ENCODE results near the gene STRA8. TPM values are rescaled to one million over a fixed set of nuclear protein-coding genes. Genes with fewer than 3 reads are reported as not detected.

Gene STRA8
- total and polyA plus RNA-seq, 2 of the 13 experiments (the other 11 are each of a cell fraction or from before 2014, with no cell fraction given), result not detected

DNA sequence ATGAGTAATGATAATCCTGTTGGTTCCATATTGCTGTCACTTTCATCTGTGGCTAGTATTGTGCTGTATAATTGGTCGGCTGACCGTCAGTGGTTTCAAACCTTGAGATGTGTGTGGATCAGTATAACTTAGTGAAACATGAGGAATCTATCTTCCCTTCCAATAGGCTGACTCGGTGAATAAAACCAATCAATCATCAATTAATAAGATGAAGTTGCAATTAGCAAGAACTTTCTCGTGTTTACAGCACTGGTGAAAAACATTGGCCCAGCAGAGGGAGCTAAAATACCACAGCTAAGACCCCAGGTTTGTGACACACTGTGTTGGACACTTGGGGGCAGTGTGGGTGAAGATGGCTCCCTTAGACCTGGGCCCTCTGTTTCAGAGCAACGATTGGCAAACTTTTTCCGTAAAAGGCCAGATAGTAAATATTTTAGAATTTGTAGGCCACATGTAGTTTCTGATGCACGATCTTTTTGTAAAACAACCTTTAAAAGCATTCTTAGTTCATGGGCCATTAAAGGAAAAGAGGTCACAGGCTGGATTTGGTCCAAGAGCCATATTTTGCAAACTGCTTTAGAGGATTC, 47.8 kb downstream of the STRA8 start (continued):
- TF ChIP-seq ZSCAN12 (CRISPR knock-in tag; IDR thresholded peaks at IDR 0.05) (no peak), SMARCC2 (IDR thresholded peaks at IDR 0.05) (no peak), HCFC1 (IDR thresholded peaks at IDR 0.05; ENCODE audit: low read depth, low read length) (no peak), XRCC5 (optimal IDR thresholded peaks at IDR 0.05; ENCODE audit: low read length) (peak; percentile 72), IRX3 (CRISPR knock-in tag; IDR thresholded peaks at IDR 0.05; ENCODE audit: borderline replicate concordance, low read depth) (no peak), ZNF792 (CRISPR knock-in tag; IDR thresholded peaks at IDR 0.05) (no peak), JUND (CRISPR knock-in tag; IDR thresholded peaks at IDR 0.05) (no peak), U2AF1 (optimal IDR thresholded peaks at IDR 0.05; ENCODE audit: low read depth, low read length) (no peak), HNRNPUL1 (IDR thresholded peaks at IDR 0.05; ENCODE audit: low read depth, low read length) (no peak), ZNF12 (CRISPR knock-in tag; IDR thresholded peaks at IDR 0.05) (no peak), RBFOX2 (IDR thresholded peaks at IDR 0.05; ENCODE audit: low read depth, low read length) (no peak), SAP130 (CRISPR knock-in tag; IDR thresholded peaks at IDR 0.05; ENCODE audit: low read depth) (0 out of 2 replicates have a peak, but pooled peaks have one; percentile 40), MTF2 (CRISPR knock-in tag; IDR thresholded peaks at IDR 0.05; ENCODE audit: borderline replicate concordance) (no peak), ZNF292 (CRISPR knock-in tag; IDR thresholded peaks at IDR 0.05; ENCODE audit: borderline replicate concordance, low read depth) (no peak), NBN (conservative IDR thresholded peaks at IDR 0.05) (no peak), ZBTB7B (CRISPR knock-in tag; IDR thresholded peaks at IDR 0.05) (no peak), MEIS2 (CRISPR knock-in tag; IDR thresholded peaks at IDR 0.05) (no peak), DNMT1 (CRISPR knock-in tag; IDR thresholded peaks at IDR 0.05) (no peak), CCDC6 (CRISPR knock-in tag; IDR thresholded peaks at IDR 0.05) (no peak), ZMYM2 (CRISPR knock-in tag; IDR thresholded peaks at IDR 0.05) (no peak), NR2F2 (IDR thresholded peaks at IDR 0.05; ENCODE audit: borderline replicate concordance, low read depth) (no peak)
- TF ChIP-seq, protein P1, sequence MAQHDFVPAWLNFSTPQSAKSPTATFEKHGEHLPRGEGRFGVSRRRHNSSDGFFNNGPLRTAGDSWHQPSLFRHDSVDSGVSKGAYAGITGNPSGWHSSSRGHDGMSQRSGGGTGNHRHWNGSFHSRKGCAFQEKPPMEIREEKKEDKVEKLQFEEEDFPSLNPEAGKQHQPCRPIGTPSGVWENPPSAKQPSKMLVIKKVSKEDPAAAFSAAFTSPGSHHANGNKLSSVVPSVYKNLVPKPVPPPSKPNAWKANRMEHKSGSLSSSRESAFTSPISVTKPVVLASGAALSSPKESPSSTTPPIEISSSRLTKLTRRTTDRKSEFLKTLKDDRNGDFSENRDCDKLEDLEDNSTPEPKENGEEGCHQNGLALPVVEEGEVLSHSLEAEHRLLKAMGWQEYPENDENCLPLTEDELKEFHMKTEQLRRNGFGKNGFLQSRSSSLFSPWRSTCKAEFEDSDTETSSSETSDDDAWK (CRISPR knock-in tag; IDR thresholded peaks at IDR 0.05), result no peak
- TF ChIP-seq, protein P2, sequence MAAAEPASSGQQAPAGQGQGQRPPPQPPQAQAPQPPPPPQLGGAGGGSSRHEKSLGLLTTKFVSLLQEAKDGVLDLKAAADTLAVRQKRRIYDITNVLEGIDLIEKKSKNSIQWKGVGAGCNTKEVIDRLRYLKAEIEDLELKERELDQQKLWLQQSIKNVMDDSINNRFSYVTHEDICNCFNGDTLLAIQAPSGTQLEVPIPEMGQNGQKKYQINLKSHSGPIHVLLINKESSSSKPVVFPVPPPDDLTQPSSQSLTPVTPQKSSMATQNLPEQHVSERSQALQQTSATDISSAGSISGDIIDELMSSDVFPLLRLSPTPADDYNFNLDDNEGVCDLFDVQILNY (CRISPR knock-in tag; conservative IDR thresholded peaks at IDR 0.05), result no peak
- TF ChIP-seq, protein P3, sequence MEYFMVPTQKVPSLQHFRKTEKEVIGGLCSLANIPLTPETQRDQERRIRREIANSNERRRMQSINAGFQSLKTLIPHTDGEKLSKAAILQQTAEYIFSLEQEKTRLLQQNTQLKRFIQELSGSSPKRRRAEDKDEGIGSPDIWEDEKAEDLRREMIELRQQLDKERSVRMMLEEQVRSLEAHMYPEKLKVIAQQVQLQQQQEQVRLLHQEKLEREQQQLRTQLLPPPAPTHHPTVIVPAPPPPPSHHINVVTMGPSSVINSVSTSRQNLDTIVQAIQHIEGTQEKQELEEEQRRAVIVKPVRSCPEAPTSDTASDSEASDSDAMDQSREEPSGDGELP (IDR thresholded peaks at IDR 0.05; ENCODE audit: borderline replicate concordance, low read depth), result no peak
- TF ChIP-seq, protein P4, sequence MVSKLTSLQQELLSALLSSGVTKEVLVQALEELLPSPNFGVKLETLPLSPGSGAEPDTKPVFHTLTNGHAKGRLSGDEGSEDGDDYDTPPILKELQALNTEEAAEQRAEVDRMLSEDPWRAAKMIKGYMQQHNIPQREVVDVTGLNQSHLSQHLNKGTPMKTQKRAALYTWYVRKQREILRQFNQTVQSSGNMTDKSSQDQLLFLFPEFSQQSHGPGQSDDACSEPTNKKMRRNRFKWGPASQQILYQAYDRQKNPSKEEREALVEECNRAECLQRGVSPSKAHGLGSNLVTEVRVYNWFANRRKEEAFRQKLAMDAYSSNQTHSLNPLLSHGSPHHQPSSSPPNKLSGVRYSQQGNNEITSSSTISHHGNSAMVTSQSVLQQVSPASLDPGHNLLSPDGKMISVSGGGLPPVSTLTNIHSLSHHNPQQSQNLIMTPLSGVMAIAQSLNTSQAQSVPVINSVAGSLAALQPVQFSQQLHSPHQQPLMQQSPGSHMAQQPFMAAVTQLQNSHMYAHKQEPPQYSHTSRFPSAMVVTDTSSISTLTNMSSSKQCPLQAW (CRISPR knock-in tag; IDR thresholded peaks at IDR 0.05), result peak; percentile 64
- TF ChIP-seq, protein P5, sequence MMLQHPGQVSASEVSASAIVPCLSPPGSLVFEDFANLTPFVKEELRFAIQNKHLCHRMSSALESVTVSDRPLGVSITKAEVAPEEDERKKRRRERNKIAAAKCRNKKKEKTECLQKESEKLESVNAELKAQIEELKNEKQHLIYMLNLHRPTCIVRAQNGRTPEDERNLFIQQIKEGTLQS (CRISPR knock-in tag; IDR thresholded peaks at IDR 0.05), result no peak
- TF ChIP-seq, protein P6, sequence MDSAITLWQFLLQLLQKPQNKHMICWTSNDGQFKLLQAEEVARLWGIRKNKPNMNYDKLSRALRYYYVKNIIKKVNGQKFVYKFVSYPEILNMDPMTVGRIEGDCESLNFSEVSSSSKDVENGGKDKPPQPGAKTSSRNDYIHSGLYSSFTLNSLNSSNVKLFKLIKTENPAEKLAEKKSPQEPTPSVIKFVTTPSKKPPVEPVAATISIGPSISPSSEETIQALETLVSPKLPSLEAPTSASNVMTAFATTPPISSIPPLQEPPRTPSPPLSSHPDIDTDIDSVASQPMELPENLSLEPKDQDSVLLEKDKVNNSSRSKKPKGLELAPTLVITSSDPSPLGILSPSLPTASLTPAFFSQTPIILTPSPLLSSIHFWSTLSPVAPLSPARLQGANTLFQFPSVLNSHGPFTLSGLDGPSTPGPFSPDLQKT (CRISPR knock-in tag; IDR thresholded peaks at IDR 0.05; ENCODE audit: borderline replicate concordance), result no peak
